Nucleus accumbens (tissue), 56 donors: Measurements from ENCODE around the gene IQSEC3.
A peak's percentile ranks its signal among the peaks of the same experiment; 100 is the strongest.

ENCODE experiments used
- DNase-seq, 56 donors: peaks; one replicate each; lab custom pipeline; 2025; lab: John Stamatoyannopoulos, UW

Gene IQSEC3

DNA sequence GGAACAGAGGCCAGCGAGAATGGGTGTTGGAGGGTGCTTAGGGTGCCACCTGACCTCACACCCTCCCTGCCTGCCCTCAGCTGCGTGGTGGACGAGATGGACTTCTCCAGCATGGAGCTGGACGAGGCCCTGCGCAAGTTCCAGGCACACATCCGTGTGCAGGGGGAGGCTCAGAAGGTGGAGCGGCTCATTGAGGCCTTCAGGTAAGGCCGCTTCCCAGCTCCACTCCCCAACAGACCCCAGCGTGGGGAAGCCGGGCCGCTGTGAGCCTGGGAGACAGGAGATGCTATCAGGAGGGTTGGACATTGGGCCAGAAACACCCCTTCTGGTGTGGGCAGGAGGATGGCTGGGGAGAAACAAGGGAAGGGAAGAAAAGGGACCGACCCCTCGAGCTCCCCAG lies 90.4 kb downstream of the IQSEC3 start:
- DNase-seq: no peak

DNA sequence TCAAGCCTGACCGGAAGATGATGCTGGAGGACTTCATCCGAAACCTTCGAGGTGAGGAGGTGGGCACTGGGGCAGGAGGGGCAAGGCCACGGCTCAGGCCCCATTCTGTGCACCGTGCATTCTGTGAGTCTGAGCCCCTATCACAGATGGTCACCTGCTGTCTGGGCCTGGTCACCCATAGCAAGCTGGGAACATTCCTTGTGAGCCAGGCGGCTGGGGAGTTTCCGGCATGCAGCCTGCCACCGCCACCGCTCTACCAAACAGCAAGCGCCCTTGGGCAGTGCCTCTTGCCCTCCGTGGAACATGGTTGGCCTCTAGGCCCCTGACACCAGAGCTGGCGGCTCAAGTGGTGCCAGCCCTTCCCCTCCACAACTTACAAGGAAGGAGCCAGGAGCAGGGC lies 91.1 kb downstream of the IQSEC3 start:
- no peak for DNase-seq

DNA sequence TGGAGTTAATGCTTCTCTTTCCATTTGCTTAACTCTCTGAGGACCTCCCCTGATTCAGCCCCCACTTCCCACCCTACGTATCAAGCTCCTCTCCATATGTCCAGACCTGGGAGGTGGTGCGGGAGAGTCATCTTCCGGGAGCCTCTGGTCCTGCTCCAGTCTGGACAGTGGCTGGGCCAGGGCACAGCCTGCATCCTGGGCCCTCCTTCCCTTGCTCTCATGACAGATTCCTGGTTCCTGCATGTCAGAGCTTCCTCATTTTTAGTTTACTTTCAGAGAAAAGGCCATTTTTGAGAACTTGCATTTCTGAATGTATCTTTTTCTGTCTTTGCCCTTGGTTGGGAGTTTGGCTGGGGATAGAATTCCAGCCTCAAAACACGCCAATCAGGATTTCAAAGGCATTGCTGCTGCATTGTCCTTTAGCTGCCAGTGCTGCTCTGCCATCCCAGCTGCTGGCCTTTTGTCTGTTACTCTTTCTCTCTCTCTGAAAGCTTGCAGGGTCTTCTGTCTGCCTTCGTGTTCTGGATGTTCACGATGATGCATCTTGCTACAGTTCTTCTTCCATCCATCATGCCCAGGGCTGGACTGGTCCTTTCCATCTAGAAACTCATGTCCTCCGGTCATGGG lies 92.7 kb downstream of the IQSEC3 start:
- no peak for DNase-seq

DNA sequence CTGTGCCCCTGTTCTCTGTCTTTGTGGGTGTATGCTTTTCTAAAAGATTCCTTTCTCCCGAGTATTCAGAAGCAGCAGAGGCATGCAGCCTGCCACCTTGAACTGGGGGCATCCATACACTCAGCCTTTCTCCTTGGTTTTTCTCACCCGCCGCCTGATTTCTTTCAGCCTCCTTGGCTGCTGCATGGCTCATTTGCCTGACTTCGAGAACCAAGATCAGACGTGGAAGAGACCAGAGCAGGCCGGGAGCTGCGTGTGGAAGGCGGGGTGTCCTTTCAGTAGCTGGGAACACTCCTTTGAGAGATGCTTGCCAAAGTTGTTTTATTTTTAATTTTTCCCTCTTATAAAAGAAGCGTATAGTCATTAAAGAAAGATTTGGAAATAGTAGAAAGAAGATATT lies 94.3 kb downstream of the IQSEC3 start:
- DNase-seq: no peak

DNA sequence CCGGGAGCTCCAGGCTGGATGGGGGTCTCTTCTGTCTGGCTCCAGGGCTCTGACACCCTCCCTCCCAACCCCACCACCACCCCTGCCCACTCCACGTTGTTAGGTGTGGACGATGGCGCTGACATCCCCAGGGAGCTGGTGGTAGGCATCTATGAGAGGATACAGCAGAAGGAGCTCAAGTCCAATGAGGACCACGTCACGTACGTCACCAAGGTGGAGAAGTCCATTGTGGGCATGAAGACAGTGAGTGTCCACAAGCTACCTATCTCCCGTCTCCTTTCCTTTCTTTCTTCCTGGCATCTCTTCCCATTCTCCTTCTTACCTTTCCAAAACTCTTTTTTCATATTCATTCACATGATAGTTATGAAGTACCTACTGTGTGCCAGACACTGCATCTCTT lies 95.3 kb downstream of the IQSEC3 start:
- DNase-seq: no peak

DNA sequence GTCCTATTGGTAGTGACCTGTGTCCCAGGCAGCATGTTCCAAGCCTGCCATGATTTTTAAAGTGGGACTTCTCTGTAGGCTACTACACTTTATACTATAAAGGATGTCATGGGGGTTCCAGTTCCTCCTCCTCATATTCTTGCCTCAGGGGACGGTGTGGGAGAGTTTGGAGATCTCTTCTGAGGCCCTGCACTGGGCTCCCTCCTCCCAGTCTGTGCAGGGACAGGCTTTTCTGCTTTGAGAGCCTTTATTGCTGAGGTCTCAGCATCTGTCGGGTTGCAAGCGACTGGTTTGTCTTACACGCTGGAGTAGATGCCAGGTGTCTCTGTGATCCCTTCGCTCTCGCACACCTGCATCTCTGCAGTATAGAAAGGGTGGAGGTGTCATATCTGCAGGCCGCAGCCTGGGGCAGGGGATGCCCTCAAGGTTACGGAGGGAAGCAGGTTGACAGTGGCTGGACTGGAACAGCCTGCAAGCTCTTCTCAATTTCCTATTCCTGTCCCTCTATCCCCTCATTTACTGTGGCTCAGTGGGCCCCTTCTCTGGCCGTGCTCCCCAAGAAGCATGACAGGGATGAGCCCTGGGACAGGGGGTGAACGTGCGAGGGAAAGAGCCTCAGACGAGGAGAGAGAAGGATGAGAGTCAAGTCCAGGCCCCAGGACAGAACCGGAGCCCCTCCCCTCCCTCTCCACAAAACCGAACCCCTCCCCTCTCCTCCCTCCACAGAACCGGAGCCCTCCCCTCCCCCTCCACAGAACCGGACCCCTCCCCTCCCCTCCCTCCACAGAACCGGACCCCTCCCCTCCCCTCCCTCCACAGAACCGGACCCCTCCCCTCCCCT lies 96.1 kb downstream of the IQSEC3 start:
- DNase-seq: peak in 1 of 56 donors; percentile 23

DNA sequence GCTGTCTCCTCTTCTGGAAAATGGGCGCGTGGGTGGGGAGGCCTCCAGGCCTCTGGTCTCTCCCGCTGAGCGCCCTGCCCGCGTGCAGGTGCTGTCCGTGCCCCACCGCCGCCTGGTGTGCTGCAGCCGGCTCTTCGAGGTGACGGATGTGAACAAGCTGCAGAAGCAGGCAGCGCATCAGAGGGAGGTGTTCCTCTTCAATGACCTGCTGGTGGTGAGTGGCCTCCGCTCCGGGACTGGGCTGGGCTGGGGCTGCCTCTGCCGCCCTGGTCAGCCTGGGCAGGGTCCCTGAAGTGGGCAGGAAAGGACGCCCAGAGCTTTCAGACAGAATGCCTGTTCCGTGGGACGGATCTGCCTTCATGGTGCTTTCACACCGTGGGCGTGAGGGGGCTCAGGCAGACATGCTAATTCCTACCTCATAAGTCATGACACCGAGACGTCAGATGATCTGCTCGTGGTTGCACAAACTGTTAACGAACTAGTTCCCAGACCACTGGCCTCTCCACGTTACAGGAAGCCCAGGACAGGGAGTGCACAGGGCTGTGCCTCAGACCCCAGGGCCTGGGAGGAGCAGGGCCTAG lies 96.9 kb downstream of the IQSEC3 start:
- no peak for DNase-seq

DNA sequence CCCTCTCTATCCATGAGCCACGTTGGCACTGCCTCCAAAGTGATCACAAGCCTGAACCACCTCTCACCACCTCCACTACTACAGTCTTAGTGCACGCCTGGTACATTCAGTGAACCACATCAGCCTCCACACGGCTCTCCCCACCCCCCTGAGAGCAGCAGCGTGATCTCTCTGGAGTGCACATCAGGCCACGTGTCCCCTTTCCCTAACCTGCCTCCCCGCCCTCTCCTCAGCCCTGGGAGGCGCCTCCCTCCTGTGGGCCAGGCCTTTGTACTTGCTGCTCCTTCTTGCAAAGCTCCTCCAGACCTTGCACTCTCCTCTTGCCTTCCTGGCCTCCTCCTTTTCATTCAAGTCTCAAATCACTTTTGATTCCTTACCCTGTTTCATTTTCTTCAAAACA lies 97.6 kb downstream of the IQSEC3 start:
- DNase-seq: peak in 36 of 56 donors; percentile 7 to 84 (median 56)

DNA sequence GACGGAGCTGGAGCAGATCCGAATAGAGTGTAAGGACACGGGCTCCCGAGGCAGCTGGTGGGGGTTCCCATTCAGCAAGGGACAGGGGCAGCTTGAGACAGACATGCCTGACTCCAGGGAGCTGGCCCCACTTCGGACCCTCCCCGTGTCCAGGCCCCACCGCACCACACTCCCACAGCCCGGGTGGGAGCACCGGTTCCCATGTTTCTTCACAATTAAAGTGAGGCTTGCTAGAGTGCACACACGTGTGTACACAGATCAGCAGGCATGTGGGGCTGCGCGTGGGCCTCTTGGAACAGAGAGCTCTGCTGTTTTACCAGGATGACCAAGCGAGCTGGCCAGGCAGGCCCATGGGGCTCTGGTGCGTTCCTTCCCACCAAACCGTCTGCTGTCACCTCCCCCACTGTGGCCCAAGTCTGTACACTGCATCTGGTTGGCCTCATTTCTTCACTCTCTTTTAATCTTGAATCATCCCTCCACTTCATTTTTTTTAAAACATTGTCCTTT lies 99.3 kb downstream of the IQSEC3 start:
- DNase-seq: no peak

DNA sequence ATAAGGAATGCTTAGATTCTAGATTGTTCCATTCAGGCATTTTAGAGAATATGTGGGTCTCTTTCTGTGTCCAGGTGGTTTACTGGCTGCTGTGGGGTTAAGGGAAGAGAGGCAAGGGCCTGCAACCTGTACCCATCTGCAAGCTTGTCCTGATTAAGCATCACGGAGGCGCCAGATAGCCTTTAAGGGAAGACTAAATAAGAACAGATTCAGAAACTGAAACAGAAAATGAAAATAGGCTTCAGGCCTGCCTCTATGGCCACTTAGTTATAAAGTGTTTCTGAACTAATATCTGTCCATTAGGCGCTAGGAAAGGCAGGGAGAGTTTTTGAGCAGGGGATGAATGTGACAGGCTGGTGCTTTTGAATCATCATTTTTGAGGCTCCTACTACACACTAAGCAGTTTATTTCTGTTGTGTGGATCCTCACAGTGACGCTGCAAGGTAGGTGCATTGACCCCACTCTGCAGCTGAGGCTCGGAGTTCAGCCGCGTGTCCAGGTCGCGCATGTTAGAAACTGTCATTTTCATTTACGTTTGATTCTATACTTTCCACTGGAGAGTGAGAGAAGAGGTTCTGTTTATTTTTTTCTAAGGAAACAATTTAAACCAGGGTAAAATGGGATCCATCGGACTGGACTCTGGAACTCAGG lies 100.0 kb downstream of the IQSEC3 start:
- no peak for DNase-seq

DNA sequence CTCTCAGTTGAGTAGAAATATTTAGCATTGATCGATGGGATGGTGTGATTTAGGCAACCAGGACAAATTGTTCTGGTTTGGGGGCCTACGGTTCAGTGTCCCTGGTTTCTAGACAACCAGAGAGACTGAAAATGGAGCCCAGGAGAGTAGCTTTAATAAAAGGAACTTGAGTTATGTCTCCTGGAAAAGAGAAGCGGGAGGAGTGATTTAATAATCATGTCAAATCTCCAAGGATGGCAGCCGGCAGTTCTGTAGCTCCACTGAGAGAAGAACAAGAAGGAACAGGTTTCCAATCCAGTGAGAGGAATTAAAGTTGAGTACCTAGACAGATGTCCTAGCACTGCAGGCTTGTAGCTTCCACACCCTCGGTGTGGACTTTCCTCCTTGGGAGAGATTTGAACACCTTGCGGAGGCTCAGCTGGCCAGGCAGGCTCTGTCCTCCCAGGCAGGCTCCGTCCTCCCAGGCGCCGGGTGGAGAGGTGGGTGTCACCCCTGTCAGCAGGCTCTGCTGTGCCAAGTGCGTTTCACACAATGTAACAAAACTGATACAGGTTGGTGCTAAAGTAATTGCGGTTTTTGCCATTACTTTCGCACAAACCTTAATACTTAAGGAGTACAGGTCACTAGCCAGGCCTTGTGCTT lies 101.5 kb downstream of the IQSEC3 start:
- DNase-seq: no peak

DNA sequence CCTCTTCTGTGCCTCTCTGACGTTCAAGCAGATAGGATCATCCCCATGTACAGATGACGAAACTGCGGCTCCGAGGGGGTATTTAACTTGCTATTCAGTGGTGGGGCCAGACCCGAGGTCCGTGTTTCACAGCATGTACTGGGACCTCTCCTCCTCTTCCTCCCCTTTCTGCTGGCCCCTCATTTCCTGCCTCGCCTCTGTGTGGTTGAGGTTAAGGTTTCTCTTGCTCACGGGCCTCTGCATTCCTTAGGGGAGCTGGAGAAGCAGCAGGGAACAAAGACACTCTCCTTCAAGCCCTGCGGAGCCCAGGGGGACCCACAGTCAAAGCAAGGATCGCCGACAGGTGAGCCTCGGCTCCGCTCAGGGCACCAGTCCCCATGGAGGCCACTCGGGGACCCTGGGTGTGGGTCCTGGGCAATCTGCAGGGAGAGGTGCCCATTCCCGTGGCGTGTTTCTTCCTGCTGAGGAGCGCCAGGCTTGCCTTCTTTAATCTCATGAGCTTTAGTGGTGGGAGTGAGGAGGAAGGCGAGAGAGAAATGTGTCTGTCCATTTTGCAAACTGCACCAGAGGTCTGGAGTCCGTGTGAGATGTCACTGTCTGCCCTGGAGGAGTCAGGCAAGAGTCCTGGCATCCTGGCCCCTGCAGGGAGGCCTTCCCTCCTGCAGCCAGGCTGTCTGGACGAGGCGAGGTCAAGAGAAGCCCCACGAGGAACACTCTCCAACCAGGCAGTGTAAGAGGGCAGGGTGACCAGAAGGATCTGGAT lies 102.4 kb downstream of the IQSEC3 start:
- no peak for DNase-seq

DNA sequence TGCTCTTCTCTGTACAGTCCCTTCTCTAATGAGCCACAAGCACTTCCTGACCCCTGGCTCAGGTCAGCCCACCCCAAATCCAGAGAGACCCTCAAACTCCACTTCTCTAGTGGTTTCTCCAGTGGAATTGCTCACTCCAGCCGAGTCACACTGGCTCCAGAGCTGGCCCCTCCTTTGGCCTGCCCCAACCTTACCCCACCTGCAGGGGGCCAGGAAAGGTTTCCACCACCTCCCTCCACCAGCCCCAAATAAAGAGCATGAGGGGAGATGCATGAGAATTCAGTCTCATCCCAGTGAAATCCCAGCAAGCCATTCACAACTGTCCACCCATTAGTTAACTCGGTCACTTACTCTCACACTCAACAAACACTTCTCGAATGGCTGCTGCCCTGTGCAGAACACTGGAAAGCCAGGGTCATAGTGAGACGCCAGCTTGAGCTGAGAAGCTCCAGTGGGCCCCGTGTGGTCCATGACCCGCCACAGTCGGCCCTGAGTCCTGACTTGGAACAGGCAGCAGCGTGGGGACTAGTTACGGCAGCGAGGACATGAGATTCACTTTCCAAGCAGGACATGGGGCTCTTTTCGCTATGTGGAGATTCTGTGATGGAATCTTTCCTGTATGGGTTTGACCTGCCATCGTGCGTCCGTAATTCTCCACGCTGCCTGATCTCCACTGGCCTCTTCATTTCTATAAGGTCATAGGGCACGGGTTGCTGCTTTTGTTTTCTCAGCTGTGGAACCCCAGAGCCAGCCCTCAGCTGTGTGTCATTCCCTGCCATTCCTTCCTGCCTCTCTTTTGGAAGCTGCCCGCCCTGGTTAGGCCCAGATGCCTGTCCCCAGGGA lies 103.2 kb downstream of the IQSEC3 start:
- no peak for DNase-seq

DNA sequence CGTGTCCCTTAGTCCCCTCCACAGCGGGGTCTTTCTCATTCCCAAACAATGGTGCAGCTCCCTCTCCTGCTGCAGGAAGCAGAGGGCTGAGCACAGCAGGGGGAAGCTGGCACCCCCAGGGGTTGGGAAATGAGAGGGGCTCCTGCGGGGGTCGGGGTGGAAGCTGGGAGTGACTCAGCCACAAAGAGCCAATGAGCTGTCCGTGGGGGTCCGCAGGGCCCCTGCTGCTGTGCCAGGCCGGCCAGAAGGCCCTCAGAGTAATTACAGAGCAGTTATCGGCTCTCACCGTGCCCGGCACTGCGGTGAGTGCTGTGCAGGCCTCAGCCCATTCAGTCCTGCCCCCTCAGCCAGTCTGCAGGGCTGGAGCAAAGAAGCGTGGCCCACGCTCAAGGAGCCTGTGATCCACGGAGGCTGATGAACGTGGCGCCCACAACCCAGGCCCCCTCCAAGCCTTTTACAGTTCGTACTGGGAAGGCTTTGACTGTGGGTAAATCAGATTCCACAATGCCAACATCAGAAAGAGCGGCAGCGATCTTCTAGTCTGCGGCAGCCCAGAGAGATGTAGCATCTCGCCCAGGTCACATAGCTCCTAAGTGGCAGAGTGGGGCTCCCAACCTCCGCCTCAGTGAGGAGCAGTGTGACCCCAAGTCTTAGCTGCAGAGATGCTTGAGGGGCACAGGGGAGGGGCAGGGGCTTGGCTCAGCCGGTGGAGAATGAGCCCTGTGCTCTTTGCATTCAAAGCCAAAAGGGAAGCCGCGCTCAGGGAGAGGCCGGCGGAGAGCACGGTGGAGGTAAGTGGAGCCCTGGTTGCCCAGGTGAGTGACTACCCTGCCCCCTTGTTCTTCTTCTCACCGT lies 104.0 kb downstream of the IQSEC3 start:
- no peak for DNase-seq

DNA sequence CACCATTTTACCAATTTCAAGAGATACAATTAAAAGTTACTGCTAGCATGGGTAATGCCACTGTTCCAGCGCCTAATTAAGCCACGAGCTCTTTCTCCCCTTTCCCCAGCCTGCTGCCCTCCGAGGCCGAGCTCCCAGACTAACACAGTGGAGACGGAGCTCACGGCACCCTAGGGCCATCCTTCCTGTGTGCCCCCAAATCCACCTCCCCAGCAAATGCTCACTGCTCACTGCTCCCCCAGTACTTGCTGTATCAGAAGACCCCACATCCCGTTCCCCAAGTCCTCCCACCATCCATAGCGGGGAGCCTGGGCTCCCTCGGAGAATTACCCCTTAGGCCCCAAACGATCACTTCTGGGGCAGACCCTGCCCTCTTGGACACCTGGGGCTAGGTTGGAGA lies 104.7 kb downstream of the IQSEC3 start:
- no peak for DNase-seq

DNA sequence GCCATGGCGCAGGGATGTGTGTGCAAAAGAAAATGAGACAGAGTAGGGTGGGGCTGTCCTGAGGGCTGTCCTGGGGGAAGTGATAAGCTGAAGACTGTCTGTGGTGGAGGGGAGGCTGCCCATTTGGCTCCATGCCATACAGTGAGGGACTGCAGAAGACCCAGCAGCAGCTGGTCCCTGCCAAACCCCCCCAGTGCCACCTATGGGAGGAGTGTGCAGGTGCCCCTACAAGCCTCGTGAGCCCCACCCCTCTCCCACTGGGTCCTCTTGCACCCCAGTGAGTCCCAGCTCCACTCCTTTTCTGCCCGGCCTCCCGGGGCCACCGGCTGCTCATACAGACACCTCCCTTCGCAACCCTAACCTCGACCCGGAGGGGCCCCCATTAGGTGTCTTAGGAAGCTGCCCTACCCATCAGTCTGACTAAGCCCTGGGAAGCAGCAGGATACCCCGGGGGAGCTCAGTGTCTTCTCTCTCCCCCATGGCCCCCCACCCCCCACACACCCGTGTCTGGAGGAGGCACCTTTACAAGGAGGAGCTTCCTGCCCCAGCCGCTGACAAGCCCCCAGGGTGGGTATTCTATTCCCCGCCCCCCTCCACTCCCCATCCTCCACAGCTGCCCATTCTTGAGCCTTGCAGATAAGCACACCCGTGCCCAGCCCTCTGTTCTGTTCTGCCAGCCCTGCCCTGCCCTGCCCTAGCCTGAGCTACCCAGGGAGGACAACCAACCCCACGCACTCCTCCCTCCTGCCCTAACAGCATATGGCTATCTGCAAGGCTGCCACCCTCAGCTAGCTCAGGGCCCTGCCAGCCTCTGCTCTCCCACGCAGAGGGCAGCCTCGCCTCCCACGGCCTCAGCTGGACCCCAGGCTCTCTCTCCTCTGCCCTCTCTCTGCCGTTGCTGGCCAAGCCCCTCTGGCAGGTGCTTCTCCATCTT lies 105.4 kb downstream of the IQSEC3 start:
- no peak for DNase-seq

DNA sequence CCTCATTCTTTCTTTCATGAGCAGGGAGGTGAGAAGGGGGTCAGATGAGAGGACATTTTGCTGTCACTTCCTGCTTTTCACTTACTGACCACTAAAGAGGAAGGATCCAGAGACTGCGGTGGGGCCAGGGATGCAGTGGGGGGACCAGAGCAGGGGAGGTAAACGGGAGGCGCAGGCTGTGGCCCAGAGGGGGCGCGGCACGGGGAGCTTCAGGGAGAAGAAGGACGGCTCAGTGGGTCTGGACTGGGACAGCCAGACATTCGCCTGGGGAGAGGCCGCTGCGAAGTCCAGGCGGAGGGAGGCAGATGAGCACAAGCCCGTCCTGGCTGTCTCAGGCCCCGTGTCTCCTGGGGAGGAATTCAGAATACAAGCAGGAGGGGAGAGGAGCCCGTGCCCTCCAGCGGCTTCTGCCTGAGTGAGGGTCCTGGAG lies 106.2 kb downstream of the IQSEC3 start:
- DNase-seq: no peak
